Inferior parietal cortex (tissue), 1 donor: ENCODE data around the gene IFNGR1.
A peak's percentile ranks its signal among the peaks of the same experiment; 100 is the strongest.
"Not testable (repeated sequence)": the region's sequence is repeated elsewhere in the genome, so short reads cannot be mapped to it uniquely, and the experiment has no call there.

Experiments used
- DNase-seq: peaks from one replicate; pipeline ENCODE4 v3.0.0-alpha.2; 2016; ENCODE audit errors: extremely low spot score

The IFNGR1 gene

DNA sequence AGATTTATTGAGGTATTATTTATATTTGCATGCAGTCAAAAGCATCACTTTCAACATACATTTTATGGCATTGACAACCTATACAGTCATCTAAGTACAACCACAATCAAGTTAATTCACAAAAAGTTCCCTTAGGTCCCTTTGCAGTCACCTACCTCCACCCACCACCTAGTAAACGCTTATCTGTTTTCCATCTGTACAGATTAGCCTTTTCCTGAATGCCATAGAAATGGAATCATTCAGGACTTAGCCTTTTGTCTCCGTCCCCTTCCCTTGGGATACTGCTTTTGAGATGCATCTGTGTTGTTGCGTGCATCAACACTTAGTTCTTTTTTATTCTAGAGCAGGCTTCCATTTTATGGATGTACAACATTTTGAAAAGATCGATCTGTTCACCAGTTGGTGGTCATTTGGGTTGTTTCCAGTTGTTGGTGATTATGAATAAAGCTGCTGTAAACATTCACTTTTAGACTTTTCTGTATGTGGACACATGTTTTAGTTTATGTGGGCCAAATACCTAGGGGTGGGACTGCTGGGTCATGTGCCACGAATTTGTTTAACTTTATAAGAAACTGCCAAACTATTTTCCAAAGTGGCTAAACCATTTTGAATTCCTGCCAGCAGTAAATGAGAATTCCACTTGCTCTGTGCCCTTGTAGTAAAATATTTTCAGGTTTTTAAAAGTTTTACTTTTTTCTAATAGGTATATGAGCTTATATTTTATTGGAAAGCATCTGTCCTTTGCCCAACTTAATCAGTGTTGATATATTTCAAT lies 17.6 kb upstream of the IFNGR1 start:
- DNase-seq, result no peak

GRCh38 chr6:137235686-137236085 lies 16.5 kb upstream of the IFNGR1 start:
- DNase-seq, result no peak

DNA sequence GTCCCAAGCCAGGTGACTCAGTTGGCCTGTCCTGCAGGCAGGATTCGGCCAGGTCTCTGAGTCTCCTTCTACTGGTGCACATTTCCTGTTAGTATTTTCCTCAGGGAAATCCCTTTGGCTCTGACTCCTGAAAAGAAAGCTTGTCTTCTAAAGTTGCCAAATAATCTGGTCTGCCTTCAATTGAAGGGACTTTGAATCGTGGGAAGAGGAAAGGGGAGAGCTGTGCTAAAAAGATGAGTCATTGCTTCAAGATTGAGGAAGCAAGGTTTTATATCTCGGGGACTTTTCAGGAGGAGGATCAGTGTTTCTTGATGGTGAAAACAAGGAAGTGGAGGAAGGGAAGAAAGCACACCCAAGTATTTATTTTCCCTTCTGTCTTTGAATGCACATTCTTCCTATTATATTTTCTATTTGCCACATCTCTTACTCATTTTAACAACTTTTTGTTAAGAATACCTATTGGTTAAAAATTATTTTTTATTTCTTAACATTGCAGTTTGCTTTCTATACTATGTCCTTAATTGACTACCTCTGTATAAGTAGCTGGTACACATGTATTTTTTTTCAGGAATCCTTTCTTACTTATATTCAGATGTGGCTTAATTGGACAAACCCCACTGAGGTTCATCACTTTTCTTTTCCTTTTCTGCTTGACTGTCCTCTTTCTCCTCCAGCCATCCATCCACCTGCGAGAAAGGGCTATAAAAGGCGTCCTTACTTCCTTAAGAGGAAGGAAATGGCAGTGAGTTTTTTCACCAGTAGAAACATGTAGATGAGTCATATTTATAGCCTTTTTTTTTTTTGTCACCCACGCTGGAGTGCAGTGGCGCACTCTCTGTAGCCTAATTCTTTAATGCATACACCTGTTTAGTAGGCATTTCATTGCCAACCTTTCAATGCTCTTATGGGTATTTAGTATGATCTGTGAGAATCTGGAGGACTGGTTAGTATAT lies 15.0 kb upstream of the IFNGR1 start:
- no peak for DNase-seq

GRCh38 chr6:137231895-137232294 lies 12.7 kb upstream of the IFNGR1 start:
- DNase-seq, result no peak

DNA sequence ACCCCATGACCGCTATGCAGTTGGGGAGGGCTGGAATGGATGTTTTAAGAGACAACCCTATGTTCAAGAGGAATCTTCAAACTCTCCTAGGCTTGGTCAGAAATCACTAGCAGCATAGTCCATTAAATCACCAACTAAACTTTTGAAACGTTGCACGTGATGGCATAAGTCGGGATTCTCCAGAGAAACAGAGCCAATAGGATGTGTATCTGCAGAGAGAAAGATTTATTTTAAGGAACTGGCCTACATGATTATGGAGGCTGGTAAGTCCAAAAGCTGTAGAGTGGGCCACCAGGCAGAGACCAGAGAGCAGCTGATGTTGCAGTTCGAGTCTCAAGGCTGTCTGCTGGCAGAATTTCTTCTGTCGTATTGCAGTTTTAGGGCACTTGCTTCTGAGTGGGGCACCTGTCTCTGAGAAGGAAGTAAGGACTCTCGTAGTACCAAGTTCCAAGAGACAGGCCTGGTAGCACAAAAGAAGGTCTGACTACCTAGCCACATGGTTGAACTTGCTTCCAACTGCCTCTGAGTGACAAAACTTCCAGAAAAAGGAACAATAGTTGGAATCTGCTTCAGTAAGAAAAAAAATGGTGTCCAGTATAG lies 11.9 kb upstream of the IFNGR1 start:
- no peak for DNase-seq

DNA sequence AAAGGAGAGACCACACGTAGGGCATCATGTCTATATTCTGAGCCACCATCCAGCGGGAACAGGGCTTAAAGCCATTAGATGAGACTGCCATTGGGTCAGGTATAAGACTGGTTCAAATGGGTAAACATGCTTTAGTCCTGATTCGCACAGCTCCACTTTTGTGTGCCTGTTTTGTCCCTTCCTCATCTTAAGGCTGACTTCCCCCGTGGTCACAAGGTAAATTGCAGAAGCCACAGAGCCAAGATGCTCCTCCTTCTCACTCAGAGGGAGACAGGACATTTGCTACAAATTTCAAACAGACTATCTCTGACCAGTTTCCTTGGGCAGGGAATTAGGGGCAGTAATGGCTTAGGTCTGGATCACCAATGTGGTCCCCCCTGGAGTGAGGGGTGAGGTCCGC lies 11.4 kb upstream of the IFNGR1 start:
- DNase-seq, result no peak

DNA sequence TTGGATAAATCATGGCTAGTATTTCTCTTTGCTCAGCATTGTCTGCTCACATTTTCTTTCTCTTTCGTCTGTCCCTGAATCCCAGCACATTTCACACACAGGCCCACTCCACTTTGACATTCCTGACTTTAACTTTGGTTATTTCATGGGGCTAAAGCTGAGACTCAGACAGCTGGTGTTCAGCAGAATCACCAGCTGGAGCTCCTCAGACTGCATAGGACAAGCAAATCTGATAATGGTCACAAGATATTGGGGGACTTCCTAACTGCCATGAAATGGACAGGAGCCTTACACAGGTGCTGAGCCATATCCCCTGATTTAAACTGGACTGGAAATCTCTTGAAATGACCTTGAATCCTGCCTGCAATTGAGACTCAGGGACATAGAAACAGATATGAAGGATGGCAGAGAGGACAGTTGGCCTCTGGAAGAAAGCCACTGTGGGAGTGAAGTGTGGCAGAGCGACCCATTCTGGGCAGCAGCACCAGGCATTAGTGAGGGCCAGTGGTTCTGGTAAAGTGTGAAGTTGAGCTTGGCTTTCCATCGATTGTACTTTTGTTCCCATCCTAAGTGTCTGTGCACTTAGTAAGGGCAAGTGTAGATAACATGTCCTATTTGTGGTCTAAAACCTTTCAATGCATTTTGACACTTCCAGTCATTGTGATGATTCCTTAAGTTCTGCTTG lies 10.0 kb upstream of the IFNGR1 start:
- DNase-seq, result no peak

DNA sequence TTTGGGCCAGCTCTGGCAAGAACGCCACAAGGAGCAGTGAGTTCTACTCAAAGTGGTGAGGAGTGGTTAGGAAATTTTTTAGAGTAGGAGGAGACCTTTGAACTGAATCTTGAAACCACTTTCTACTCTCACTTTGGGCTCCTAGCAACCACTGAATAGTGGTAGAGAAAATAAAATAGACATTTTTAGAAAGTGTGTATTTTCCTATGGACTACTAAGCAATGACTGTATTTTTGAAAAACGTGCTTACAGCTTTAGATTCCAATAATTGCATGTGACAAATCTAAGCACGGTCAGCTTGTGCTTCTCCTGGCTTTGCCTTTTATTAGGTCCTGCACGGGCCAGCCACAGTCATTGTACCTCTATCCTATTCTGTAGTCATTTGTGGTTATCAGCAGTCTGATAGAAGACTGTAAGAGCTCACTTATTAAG lies 8.7 kb upstream of the IFNGR1 start:
- DNase-seq, result no peak

GRCh38 chr6:137226697-137227096 lies 7.5 kb upstream of the IFNGR1 start:
- DNase-seq, result no peak

DNA sequence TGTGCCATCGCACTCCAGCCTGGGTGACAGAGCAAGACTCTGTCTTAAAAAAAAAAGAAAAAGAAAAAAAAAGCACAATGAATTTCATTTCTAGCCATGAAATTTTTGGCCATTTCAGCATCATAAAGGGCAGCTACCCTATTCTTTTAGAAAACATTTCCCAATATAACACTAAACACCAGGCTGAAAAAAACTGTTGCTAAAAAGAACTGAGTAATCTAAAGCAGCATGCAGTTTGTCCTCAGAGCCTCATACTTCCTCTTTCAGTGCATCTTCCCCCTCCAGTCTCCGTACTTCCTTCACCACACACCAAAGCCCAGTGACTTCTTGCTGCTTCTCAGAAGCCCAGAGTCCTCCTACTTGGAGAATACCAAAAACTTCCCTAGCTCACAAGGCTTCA lies 5.6 kb upstream of the IFNGR1 start:
- peak; percentile 35 for DNase-seq

GRCh38 chr6:137223370-137224131 lies 4.4 kb upstream of the IFNGR1 start:
- DNase-seq, result peak; percentile 45

GRCh38 chr6:137222381-137222780 lies 3.2 kb upstream of the IFNGR1 start:
- DNase-seq, result no peak

DNA sequence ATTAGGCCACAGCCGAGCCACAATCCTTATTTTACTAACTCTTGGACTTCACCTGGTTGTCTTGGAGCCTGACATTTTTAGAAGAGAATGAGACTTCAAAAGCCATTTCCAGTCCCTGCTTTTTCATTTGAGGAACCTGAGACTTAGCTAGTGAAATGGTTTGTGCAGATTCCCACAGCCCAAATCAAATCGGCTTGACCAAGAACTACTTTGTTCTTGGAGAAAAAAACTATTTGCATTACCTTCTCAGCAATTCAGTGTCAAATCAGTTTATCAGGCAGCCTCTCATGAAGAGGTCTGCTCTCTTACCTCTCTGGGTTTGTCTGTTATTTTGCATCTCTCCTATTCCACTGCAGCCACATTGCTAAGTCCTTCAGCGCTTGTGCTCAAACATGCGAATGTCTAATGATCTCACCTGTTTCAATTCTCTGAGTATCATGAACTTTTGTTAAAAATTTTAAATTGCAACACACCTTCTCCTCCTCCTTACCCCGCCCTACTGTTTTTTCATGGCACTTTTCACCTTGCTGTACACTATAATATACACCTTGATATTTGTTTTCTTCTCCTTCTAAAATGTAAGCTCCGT lies 573 bp upstream of the IFNGR1 start:
- no peak for DNase-seq

DNA sequence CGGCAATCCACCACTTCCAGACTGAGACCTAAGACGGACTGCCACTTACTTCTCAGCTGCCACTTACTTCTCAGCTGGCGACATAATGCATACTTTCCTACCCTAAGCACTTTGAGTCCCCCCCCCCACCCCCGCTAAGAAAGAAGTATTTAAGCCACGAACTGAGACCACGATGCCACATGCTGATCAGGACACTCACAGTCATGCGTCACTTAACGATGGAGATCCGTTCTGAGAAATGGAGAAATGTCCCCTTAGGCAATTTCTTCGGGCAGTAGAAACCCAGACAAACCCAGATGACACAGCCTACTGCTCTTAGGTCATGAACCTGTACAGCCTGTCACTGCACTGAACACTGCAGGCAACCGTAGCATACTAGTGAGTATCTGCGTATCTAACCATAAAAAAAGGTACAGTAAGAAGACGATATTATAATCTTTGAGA lies 690 bp downstream of the IFNGR1 start:
- peak; percentile 48 for DNase-seq

DNA sequence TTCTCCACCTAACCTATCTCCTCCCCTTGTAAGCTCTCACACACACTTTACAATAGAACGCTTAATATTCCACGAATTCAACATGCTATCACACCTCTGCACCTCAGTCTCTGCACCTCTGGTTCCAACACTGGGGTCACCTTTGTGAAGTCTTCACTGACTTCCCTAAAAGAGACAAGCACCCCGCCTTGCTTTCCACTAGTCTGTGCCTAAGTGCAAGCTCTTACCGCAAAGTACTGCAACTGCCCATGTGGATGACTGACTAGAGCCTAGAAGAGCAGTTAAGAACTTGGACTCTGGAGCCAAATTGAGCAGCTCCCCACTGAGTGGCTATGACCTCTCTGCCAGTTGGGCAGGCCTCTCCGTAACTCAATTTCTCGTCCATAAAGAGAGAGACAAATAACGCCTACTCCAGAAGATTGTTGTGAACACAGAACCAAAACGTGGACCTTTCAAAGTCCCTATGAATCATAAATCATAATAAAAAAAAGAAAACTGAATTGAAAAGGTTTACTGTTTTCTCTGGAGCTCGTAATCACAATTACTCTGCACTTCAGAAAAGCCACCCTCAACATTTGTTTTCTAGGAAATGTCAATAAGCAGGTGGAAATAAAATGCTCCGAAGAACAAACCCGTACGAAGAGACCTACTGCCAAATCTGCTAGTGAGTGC lies 1.2 kb downstream of the IFNGR1 start:
- DNase-seq, result peak; percentile 38

- no peak for DNase-seq
Measured at GRCh38 chr6:137216875-137217553, 2.2 kb downstream of the IFNGR1 start.

- no peak for DNase-seq
Measured at GRCh38 chr6:137216106-137216505, 3.1 kb downstream of the IFNGR1 start.

- DNase-seq, result not testable (repeated sequence)
Measured at GRCh38 chr6:137215630-137216029, 3.6 kb downstream of the IFNGR1 start.

GRCh38 chr6:137214931-137215330 lies 4.3 kb downstream of the IFNGR1 start:
- no peak for DNase-seq
